OCI-LY7 (cell line): Measurements from ENCODE around the gene DACT2.

ENCODE experiments used
- CTCF ChIP-seq: fragments of 200-600 bp; sonication (generic); conservative IDR thresholded peaks from 2 replicates; pipeline ENCODE4 v1.5.1; 2014; ENCODE audit warnings: mild to moderate bottlenecking, antibody characterized with exemption, low read length, moderate library complexity, mixed read lengths
- EZH2phosphoT487 ChIP-seq: fragments of 200-600 bp; sonication (generic); IDR thresholded peaks from 2 replicates; pipeline ENCODE4 v1.6.1; 2018; ENCODE audit warnings: low read depth, borderline replicate concordance, mild to moderate bottlenecking, mixed run types, antibody characterized with exemption, low read length, moderate library complexity, mixed read lengths

- TF ChIP-seq CTCF (no peak), EZH2phosphoT487 (no peak)
These were observed 7.0 kb upstream of the DACT2 start for GRCh38 chr6:168326294-168327261.
